Aorta (tissue), 5 donors: Measurements from ENCODE around the gene MLLT6. TPM values are rescaled to one million over a fixed set of nuclear protein-coding genes. Genes with fewer than 3 reads are reported as not detected.

Experiments
- ATAC-seq: fragments of 200-7000 bp; cut with Tn5 transposase; one replicate; pipeline ENCODE4 v1.9.1; 2022; ENCODE audit warnings: moderate library complexity; ENCODE audit not compliant: low FRiP score
- DNase-seq, 2 donors: peaks; one replicate each; pipeline ENCODE4 v3.0.0-alpha.2; 2020
- H3K27ac ChIP-seq, 2 donors: one replicate each; pipeline ENCODE4 v1.5.1; 2013; ENCODE audit warnings: low read length in 2 of 2, mild to moderate bottlenecking in 2 of 2, moderate library complexity in 2 of 2, control low read depth in 1 of 2, inconsistent platforms in 1 of 2, low read depth in 1 of 2
- H3K27me3 ChIP-seq, 2 donors: one replicate each; pipeline ENCODE4 v1.6.1; 2013; ENCODE audit warnings: control low read depth in 1 of 2, low read length in 1 of 2, mild to moderate bottlenecking in 1 of 2, moderate library complexity in 1 of 2; ENCODE audit not compliant: insufficient read depth in 2 of 2, control insufficient read depth in 1 of 2
- H3K36me3 ChIP-seq, 2 donors: one replicate each; pipeline ENCODE4 v1.6.1; 2013; ENCODE audit warnings: control low read depth in 1 of 2, low read length in 1 of 2, mild to moderate bottlenecking in 1 of 2; ENCODE audit not compliant: insufficient read depth in 2 of 2, control insufficient read depth in 1 of 2
- H3K4me1 ChIP-seq, 2 donors: one replicate each; pipeline ENCODE4 v1.6.1; 2013; ENCODE audit warnings: low read length in 2 of 2, control low read depth in 1 of 2, mild to moderate bottlenecking in 1 of 2, moderate library complexity in 1 of 2; ENCODE audit not compliant: insufficient read depth in 2 of 2, control insufficient read depth in 1 of 2
- H3K4me3 ChIP-seq, 2 donors: one replicate each; pipeline ENCODE4 v1.5.1; 2013; ENCODE audit warnings: low read length in 2 of 2, control low read depth in 1 of 2, mild to moderate bottlenecking in 1 of 2
- H3K9me3 ChIP-seq: one replicate; pipeline ENCODE4 v1.6.1; 2013; ENCODE audit warnings: mild to moderate bottlenecking, low read length; ENCODE audit not compliant: control insufficient read depth
- WGBS, 2 donors: extraction: QIAGEN DNeasy Blood & Tissue Kit; methylation state at CpG; one replicate each; pipeline ENCODE4 v1.1.7; 2013; 5-methylcytosine and 5-hydroxymethylcytosine counted together
- intact Hi-C, 2 donors: fragments of 100-400 bp; cut with DNase I; formaldehyde crosslinking; loops; one replicate each; pipeline versions ENCODE4 v1.14.2 to v1.15.0; 2022
- polyA plus RNA-seq, 2 donors: library from polyadenylated mRNA; stranded (reverse); fragments of 200-250 nt; gene quantifications; one replicate each; pipeline ENCODE4 v1.2.3, GENCODE V29; 2013
- total RNA-seq, 2 donors: library from RNA; stranded (reverse); fragmentation: NEBNext Ultra II Directional; extraction: Animal tissue kit (Norgen Biotek cat#: 25700); gene quantifications; one replicate each; pipeline ENCODE4 v1.2.1, GENCODE V29; 2021
- donor health status: healthy with polysubstance abuse.
- donor health status: Bipolar disorder and iron deficiency.
- donor health status: DM: no; HTN: no; CAD: no.
- donor health status: DM: no; HTN: no; CAD: no.
- donor health status: DM: yes; HTN: yes; CAD: no.

The MLLT6 gene
- total and polyA plus RNA-seq, 4 donors = 28.7 to 195 (median 97.1) TPM

DNA sequence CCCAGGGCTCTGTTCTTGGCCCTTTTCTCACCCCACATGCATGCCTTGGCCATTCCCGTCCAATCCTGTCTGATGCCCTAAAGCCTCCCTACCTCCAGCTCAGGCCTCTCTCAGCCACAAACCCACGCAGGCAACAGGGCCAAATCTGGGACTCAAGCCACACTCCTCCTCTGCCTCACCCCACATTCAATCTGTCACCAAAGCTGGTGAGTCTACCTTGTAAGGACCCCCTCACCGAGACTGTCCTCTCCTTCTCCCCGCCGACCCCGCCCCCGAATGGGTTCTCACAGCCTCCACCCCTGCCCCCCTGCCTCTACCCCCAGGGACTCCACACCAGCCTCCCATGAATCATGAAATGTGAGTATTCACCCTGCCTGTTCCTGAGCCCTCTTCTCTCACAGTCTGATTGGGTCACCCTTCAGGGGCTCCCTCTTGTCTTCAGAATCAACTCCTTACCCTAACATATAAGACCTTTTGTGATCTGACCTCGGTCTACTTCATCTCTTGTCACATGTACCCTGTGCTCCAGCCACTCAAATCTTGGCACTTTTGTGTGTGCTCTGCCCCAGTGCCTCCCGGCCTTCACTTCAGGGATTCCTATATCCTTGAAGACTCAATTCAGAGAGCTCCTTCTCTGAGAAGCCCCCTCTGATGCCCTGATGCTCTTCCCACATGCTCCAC is 41.0 kb upstream of the MLLT6 start:
- H3K36me3 ChIP-seq = no peaks in the 10 kb centered on the region
- intact Hi-C loops = no loop called here
- 81 to 83% methylated on average over 9 of the region's 9 CpGs for WGBS, 2 donors
- ATAC-seq (no peak), DNase-seq (peak in 1 of 2 donors; percentile 24)
- no peaks in the 10 kb centered on the region for H3K27me3 ChIP-seq
- H3K27ac ChIP-seq = no peak overlapping the region
- H3K4me3 ChIP-seq = no peak overlapping the region
- H3K4me1 ChIP-seq = no peaks in the 10 kb centered on the region
- no peaks in the 10 kb centered on the region for H3K9me3 ChIP-seq

- 36% methylated on average over 7 of the region's 7 CpGs for WGBS, 2 donors
- Histone ChIP-seq H3K4me1 (no peaks in the 10 kb centered on the region), H3K36me3 (no peaks in the 10 kb centered on the region), H3K27ac (no peak overlapping the region), H3K9me3 (no peaks in the 10 kb centered on the region), H3K27me3 (no peaks in the 10 kb centered on the region), H3K4me3 (no peak overlapping the region)
- ATAC-seq (peak; percentile 82), DNase-seq (peak in 1 of 2 donors; percentile 74)
- intact Hi-C loops = loop anchor here (5.0 kb wide), 1 partner anchor 110 kb away; no protein-coding TSS in a partner anchor
Observed at GRCh38 chr17:38667099-38667786, 37.8 kb upstream of the MLLT6 start.

- Histone ChIP-seq H3K4me1 (no peaks in the 10 kb centered on the region), H3K4me3 (no peak overlapping the region), H3K27me3 (no peaks in the 10 kb centered on the region), H3K36me3 (no peaks in the 10 kb centered on the region), H3K27ac (no peak overlapping the region), H3K9me3 (no peaks in the 10 kb centered on the region)
- intact Hi-C loops = loop anchor here (5.0 kb wide), 1 partner anchor 110 kb away; no protein-coding TSS in a partner anchor
- WGBS, 2 donors = 42 to 45% methylated on average over 2 of the region's 2 CpGs
- ATAC-seq (no peak), DNase-seq (no peak)
Observed at GRCh38 chr17:38667787-38668122, 37.3 kb upstream of the MLLT6 start.

DNA sequence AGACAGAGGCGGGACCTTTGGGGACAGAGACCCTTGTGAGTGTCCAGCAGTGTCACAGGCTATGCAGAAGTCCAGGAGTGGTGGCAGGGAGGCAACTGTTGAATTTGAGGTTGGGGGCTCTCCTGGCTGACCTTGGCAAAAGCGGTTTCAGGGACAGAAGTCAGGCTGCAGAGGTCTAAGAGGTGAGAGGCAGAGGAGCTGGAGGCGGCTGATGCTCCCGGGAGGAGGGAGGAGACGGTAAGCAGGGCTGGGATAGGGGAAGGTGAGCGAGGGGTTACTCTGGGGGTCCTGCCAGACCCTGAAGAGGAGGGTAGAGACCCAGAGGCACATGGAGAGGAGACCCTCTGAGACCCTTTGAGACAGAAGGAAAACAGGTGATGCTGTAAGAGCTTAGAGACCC is 35.6 kb upstream of the MLLT6 start:
- ATAC-seq = no peak
- Histone ChIP-seq H3K4me1 (no peaks in the 10 kb centered on the region), H3K36me3 (no peaks in the 10 kb centered on the region), H3K27me3 (no peaks in the 10 kb centered on the region), H3K4me3 (no peak overlapping the region), H3K27ac (no peak overlapping the region), H3K9me3 (no peaks in the 10 kb centered on the region)
- no peak for DNase-seq
- intact Hi-C loops = loop anchor here (5.0 kb wide), 1 partner anchor 112 kb away; no protein-coding TSS in a partner anchor
- 13 to 17% methylated on average over 4 to 6 of the region's 6 CpGs for WGBS, 2 donors

DNA sequence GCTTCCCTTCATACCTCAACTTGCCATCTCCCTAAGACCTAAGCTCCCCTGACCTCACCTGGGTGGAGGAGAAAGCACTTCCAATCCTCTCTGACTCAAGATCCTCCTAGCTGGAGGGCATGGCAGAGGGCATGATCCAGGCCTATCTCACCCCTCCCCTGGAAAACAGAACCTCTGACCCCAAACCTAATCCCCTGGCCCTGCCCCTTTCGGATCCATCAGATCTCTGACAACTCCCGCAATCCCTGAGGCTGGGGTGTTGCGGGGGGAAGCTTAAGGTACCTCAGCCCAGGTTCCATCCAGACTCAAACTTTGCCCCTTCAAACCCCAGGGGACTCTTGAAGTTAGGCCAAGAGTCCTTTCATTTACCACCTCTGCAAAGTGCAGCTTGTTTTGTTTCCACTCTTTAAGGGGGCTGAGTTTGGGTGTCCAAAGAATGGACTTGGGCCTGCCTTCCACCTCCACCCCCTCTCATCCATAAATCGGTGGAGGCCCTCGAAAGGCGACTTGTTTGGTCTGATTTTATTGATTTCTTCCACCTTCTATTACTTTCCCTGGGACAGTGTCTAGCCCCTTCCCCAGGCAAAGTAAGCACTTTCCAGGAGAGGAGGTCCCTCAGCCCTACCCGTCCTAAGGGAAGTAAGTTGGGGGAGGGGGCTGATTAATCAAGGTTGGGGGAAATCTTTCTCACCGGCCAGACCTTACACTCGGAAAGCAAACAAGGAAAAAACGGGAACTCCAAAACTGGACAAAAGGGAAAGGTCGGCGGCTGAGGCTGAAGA is 32.9 kb upstream of the MLLT6 start:
- Histone ChIP-seq H3K9me3 (no peaks in the 10 kb centered on the region), H3K4me3 (no peak overlapping the region), H3K27ac (no peak overlapping the region), H3K27me3 (no peaks in the 10 kb centered on the region), H3K36me3 (no peaks in the 10 kb centered on the region), H3K4me1 (no peaks in the 10 kb centered on the region)
- intact Hi-C loops = loop anchor here in 1 of 2 donors (10.0 kb wide), 2 partner anchors 227 to 483 kb away; partner anchors contain the start of gene PLXDC1
- ATAC-seq (no peak), DNase-seq (no peak)
- 84 to 85% methylated on average over 12 of the region's 12 CpGs for WGBS, 2 donors

DNA sequence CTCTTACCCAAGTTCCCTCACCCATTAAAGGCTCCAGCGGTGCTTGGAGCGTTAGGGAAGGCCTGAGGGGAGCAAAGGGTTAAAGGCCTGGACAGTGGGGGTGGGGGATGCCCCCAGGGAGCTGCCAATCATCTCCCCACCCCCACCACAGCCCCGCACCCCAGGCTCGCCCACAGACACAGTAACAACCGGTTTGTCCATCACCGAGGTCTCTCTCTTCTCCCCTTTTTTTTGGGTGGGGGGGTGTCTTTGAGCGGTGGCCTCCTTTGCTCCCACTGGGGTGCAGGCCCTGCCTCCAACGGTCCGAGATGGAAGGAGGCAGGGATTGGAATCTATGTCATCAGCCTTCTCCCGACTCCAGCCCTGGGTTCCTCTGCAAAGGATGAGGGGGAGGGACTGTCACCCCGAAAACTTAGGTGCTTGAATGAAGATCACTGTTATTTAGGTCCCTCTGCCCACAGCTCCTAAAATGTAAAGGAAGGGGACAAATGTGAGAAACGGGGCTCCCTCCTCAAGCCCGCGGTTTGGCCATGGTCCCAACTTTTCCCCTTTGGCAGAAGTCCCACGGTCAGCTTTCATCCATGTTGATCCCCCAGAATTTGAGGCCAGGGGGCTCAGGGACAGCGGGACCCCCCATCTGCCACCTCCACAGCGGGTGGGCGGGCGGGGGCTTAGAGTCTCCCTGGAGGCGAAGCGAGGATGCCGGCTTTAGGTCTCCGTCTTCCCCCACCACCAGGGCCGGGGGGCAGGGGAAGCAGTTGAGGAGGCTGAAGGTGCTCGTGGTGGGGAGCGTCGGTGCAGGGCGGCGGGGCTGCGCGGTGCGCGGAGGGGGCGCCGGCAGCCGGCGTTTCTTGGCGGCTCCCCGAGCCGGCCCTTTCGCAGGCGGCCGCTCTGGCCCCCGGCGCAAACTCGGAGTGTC is 32.0 kb upstream of the MLLT6 start:
- H3K4me3 ChIP-seq = no peak overlapping the region
- no peak for DNase-seq
- H3K9me3 ChIP-seq = no peaks in the 10 kb centered on the region
- no peaks in the 10 kb centered on the region for H3K27me3 ChIP-seq
- H3K27ac ChIP-seq = no peak overlapping the region
- 16% methylated on average over 45 to 46 of the region's 46 CpGs for WGBS, 2 donors
- no peaks in the 10 kb centered on the region for H3K36me3 ChIP-seq
- intact Hi-C loops = loop anchor here in 1 of 2 donors (10.0 kb wide), 2 partner anchors 228 to 482 kb away; partner anchors contain the start of gene PLXDC1
- no peaks in the 10 kb centered on the region for H3K4me1 ChIP-seq
- no peak for ATAC-seq

- no peaks in the 10 kb centered on the region for H3K9me3 ChIP-seq
- WGBS, 2 donors = 1% methylated on average over 35 to 41 of the region's 41 CpGs
- peak; percentile 6 for ATAC-seq
- H3K27me3 ChIP-seq = no peaks in the 10 kb centered on the region
- H3K36me3 ChIP-seq = no peaks in the 10 kb centered on the region
- H3K27ac ChIP-seq = no peak overlapping the region
- intact Hi-C loops = loop anchor here in 1 of 2 donors (10.0 kb wide), 2 partner anchors 229 to 481 kb away; partner anchors contain the start of gene PLXDC1
- no peaks in the 10 kb centered on the region for H3K4me1 ChIP-seq
- peak in 1 of 2 donors; percentile 79 for DNase-seq
- H3K4me3 ChIP-seq = no peak overlapping the region
Observed at GRCh38 chr17:38673707-38674013, 31.4 kb upstream of the MLLT6 start.
